ENCODE measurements around the gene SLC4A5. TPM values are rescaled to one million over a fixed set of nuclear protein-coding genes. Genes with fewer than 3 reads are reported as not detected.

The SLC4A5 gene
- total and polyA plus RNA-seq, 2 of the 8 experiments (the other 6 are each of a cell fraction or from before 2014, with no cell fraction given): 0.42 to 0.52 TPM

DNA sequence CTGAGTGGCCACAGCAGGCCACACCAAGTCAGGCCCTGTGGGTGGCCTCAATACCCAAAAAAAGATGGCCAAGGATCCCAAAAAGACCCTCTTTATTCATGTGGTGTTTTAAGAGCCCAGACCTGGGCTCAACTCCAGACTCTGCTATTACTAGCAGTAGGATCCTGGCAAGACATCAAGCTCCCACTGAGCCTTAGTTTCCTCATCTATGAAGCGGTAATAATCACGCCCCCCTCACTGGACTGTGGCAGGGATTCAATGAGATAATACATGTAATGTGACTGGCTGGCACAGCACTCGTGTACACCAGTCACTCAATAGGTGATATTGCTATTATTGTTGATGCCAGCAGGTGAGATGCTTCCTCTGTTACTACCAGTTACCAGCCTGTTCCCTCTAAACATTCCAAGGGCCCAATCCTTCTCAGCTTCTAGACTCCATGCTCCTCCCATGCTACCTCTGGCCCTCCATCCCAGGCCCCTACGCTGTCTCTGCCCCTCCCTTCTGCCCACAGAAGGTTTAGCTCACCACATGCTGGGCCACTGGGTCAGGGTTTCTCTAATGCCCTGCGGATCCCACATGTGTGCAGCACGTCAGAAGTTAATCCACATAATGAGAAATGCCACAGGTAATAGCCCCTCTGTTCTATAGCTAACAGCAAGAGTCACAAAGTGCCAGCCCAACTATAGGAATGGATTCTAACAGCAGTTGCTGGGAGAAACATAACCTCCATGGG is 51.2 kb downstream of the SLC4A5 start:
- Histone ChIP-seq H3K23me2 (ENCODE audit: low read depth, low read length) (no peaks in the 10 kb centered on the region; the same call in 1 of the 2 replicates), H3K14ac (ENCODE audit: insufficient read length) (no peak overlapping the region), H3K79me1 (ENCODE audit: low read depth, low read length) (no peaks in the 10 kb centered on the region), H3K9ac (replicated peaks in 1 of 4; ENCODE audit: extremely low read depth in 1 of 4, low read depth in 3 of 4, low read length in 3 of 4) (no peak overlapping the region), H4K8ac (ENCODE audit: extremely low read depth, insufficient read depth, low read length) (peak overlapping the region; percentile 2; the same call in 1 of the 2 replicates), H4K20me1 (replicated peaks in 1 of 2; ENCODE audit: control insufficient read depth in 1 of 2, insufficient read depth in 2 of 2, low read length in 2 of 2) (no peaks in the 10 kb centered on the region), H4K91ac (replicated peaks; ENCODE audit: insufficient read length, low read length) (no peak overlapping the region), H3K27ac (ENCODE audit: low read depth, low read length) (no peak overlapping the region), H2BK120ac (replicated peaks; ENCODE audit: low read depth, low read length) (no peak overlapping the region), H3K4me2 (ENCODE audit: insufficient read depth in 1 of 2, low read depth in 2 of 2, low read length in 2 of 2) (no peak overlapping the region), H3K79me2 (ENCODE audit: control insufficient read depth in 1 of 2, insufficient read depth in 2 of 2, low read length in 2 of 2) (no peaks in the 10 kb centered on the region), H3K4ac (replicated peaks; ENCODE audit: insufficient read length, low read depth, low read length) (no peak overlapping the region), H3K23ac (ENCODE audit: insufficient read length) (no peak overlapping the region), H3K4me3 (ENCODE audit: extremely low read depth in 1 of 4, insufficient read depth in 2 of 4, low read depth in 3 of 4, low read length in 4 of 4) (no peak overlapping the region), H3K36me3 (ENCODE audit: control insufficient read depth in 2 of 4, insufficient read depth in 4 of 4, low read length in 3 of 4) (no peaks in the 10 kb centered on the region), H2AFZ (ENCODE audit: low read length) (no peak overlapping the region), H2BK20ac (ENCODE audit: low read length) (no peak overlapping the region), H4K5ac (ENCODE audit: insufficient read length, low read depth, low read length) (no peak overlapping the region), H2BK15ac (ENCODE audit: low read length) (no peak overlapping the region), H3K9me3 (ENCODE audit: insufficient read depth in 2 of 2, low read depth in 1 of 2, low read length in 1 of 2) (no peaks in the 10 kb centered on the region), H3K56ac (replicated peaks; ENCODE audit: insufficient read length, low read depth, low read length) (no peak overlapping the region), H2AK5ac (ENCODE audit: low read depth, low read length) (no peak overlapping the region), H2BK12ac (ENCODE audit: low read depth, low read length) (no peak overlapping the region), H3K18ac (ENCODE audit: extremely low read depth, low read length) (no peak overlapping the region), H2BK5ac (ENCODE audit: low read depth, low read length) (no peak overlapping the region), H3K27me3 (replicated peaks in 1 of 4; ENCODE audit: control insufficient read depth in 3 of 4, extremely low read depth in 1 of 4, insufficient read depth in 3 of 4, low read length in 3 of 4) (no peaks in the 10 kb centered on the region), H3K4me1 (replicated peaks in 1 of 4; ENCODE audit: control insufficient read depth in 3 of 4, insufficient read depth in 4 of 4, low read length in 3 of 4) (no peaks in the 10 kb centered on the region)
- ChIA-PET CTCF (ENCODE audit: partially characterized antibody) (interaction anchor here (1.1 to 3.6 kb wide), 7 partner anchors 10 to 200 kb away, joined by 3 to 13 read pairs (median 5); no protein-coding TSS in a partner anchor), POLR2A (ENCODE audit: partially characterized antibody) (interaction anchor here (0.8 to 1.2 kb wide), 2 partner anchors 8 to 10 kb away, joined by 3 to 4 read pairs; no protein-coding TSS in a partner anchor)
- 85% methylated on average over 6 of the region's 6 CpGs; no CpG with 5 or more reads in 1 of the 2 experiments for WGBS, 2 experiments (ENCODE audit: extremely low coverage in 1 of 2, insufficient coverage in 1 of 2, insufficient read length in 1 of 2, insufficient replicate concordance in 2 of 2, low coverage in 1 of 2, low lambda C conversion rate in 2 of 2, missing lambda C conversion rate in 1 of 2)
- no peak for FAIRE-seq
- TF ChIP-seq HDAC2 (IDR thresholded peaks at IDR 0.05; ENCODE audit: borderline replicate concordance in 1 of 2, low read depth in 2 of 2, low read length in 2 of 2) (no peak), POLR2A (IDR thresholded peaks at IDR 0.05; ENCODE audit: control extremely low read depth in 1 of 2, low read depth in 2 of 2, low read length in 2 of 2) (no peak), RXRA (IDR thresholded peaks at IDR 0.05; ENCODE audit: insufficient read depth, low read depth, low read length) (no peak), FOSL1 (IDR thresholded peaks at IDR 0.05; ENCODE audit: insufficient read depth, low read depth, low read length) (no peak), TBP (IDR thresholded peaks at IDR 0.05; ENCODE audit: low read depth, low read length) (no peak), PHF8 (conservative IDR thresholded peaks at IDR 0.05; ENCODE audit: low read depth, low read length) (no peak), CTBP2 (IDR thresholded peaks at IDR 0.05; ENCODE audit: borderline replicate concordance, insufficient read depth, insufficient read length, low read length) (no peak), SIX5 (IDR thresholded peaks at IDR 0.05; ENCODE audit: low read depth, low read length) (no peak), SAP30 (IDR thresholded peaks at IDR 0.05; ENCODE audit: insufficient read depth, insufficient replicate concordance, low read length) (no peak)
- TF ChIP-seq, protein P1, sequence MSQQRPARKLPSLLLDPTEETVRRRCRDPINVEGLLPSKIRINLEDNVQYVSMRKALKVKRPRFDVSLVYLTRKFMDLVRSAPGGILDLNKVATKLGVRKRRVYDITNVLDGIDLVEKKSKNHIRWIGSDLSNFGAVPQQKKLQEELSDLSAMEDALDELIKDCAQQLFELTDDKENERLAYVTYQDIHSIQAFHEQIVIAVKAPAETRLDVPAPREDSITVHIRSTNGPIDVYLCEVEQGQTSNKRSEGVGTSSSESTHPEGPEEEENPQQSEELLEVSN (IDR thresholded peaks at IDR 0.05): no peak
- TF ChIP-seq, protein P2, sequence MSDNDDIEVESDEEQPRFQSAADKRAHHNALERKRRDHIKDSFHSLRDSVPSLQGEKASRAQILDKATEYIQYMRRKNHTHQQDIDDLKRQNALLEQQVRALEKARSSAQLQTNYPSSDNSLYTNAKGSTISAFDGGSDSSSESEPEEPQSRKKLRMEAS (IDR thresholded peaks at IDR 0.05): no peak
- no peak for DNase-seq (ENCODE audit: low read depth in 1 of 2, low spot score in 2 of 2)

Data from H1 (cell line).